ENCODE results near the gene PIP5K1B. TPM values are rescaled to one million over a fixed set of nuclear protein-coding genes. Genes with fewer than 3 reads are reported as not detected.

The PIP5K1B gene
- total RNA-seq, 1 experiment from 2014 or later, result 0.20 TPM

- TF ChIP-seq MAX (IDR thresholded peaks at IDR 0.05), result no peak
- no peak for TF ChIP-seq FOSL1 (IDR thresholded peaks at IDR 0.05; ENCODE audit: low read depth)
- TF ChIP-seq REST (IDR thresholded peaks at IDR 0.05; ENCODE audit: low read depth), result no peak
- no peak for TF ChIP-seq EZH2phosphoT487 (IDR thresholded peaks at IDR 0.05; ENCODE audit: borderline replicate concordance)
- no peak for TF ChIP-seq POLR2A (IDR thresholded peaks at IDR 0.05; ENCODE audit: borderline replicate concordance, extremely low read depth, insufficient read depth, insufficient read length)
- no peak for TF ChIP-seq SIN3A (IDR thresholded peaks at IDR 0.05; ENCODE audit: low read depth)
- TF ChIP-seq EGR1 (IDR thresholded peaks at IDR 0.05; ENCODE audit: low read depth), result no peak
- TF ChIP-seq CEBPB (IDR thresholded peaks at IDR 0.05; ENCODE audit: low read depth), result no peak
- TF ChIP-seq ZNF274 (IDR thresholded peaks at IDR 0.05; ENCODE audit: low read depth, low read length), result no peak
- TF ChIP-seq SRF (IDR thresholded peaks at IDR 0.05; ENCODE audit: low read depth), result no peak
- no peak for TF ChIP-seq ZFX (IDR thresholded peaks at IDR 0.05)
- TF ChIP-seq YY1 (IDR thresholded peaks at IDR 0.05; ENCODE audit: extremely low read depth, insufficient replicate concordance, low read depth, low read length), result no peak
- no peak for TF ChIP-seq JUND (IDR thresholded peaks at IDR 0.05)
- TF ChIP-seq ATF3 (IDR thresholded peaks at IDR 0.05), result no peak
- no peaks in the 10 kb centered on the region for H3K9me3 ChIP-seq (ENCODE audit: control insufficient read depth in 1 of 2, insufficient read depth in 1 of 2, low read depth in 1 of 2, low read length in 2 of 2)
- H3K4me1 ChIP-seq (ENCODE audit: control insufficient read depth in 1 of 2, insufficient read depth in 2 of 2, low read length in 2 of 2), result no peaks in the 10 kb centered on the region
- H4K20me1 ChIP-seq (ENCODE audit: insufficient read depth), result no peaks in the 10 kb centered on the region; the same call in 1 of the 2 replicates
- H2AFZ ChIP-seq (ENCODE audit: low read depth, low read length, poor library complexity, severe bottlenecking), result no peak overlapping the region
- BruUV-seq (replicated peaks), result no TSS peak
- no peaks in the 10 kb centered on the region for H3K9me2 ChIP-seq (ENCODE audit: insufficient read depth)
- intact Hi-C loops (cut with micrococcal nuclease), result no loop called here
- no peaks in the 10 kb centered on the region for H3K79me2 ChIP-seq (ENCODE audit: insufficient read depth, low read length)
- DNase-seq (ENCODE audit: low read depth, low spot score) (no peak), ATAC-seq (no peak)
- H3K36me3 ChIP-seq (ENCODE audit: control insufficient read depth in 1 of 2, insufficient read depth in 2 of 2, low read length in 2 of 2), result no peaks in the 10 kb centered on the region
- ChIA-PET POLR2A (no interaction called here), CTCF (no interaction called here), RAD21 (ENCODE audit: low non-redundant PET in 1 of 2, low total read pairs in 2 of 2, uncharacterized antibody in 2 of 2, unreplicated experiment in 2 of 2) (no interaction called here)
- H3K27ac ChIP-seq (ENCODE audit: low read depth, low read length), result no peak overlapping the region
- H3K27me3 ChIP-seq (ENCODE audit: insufficient read depth, low read length), result peaks cover 24% of the 10 kb centered on the region; the same call in 1 of the 2 replicates
- H3K9ac ChIP-seq (ENCODE audit: low read length), result no peak overlapping the region
- no peak overlapping the region for H3K4me2 ChIP-seq (ENCODE audit: low read length)
- H3K4me3 ChIP-seq (replicated peaks in 1 of 2; ENCODE audit: low read depth in 1 of 2, low read length in 2 of 2), result no peak overlapping the region
Observed at GRCh38 chr9:68822596-68823165, 117.6 kb downstream of the PIP5K1B start.

Measured in HCT116 (cell line).